GM23248 (cell line): ENCODE data around the gene LEKR1. TPM values are rescaled to one million over a fixed set of nuclear protein-coding genes. Genes with fewer than 3 reads are reported as not detected.

ENCODE experiments used
- DNase-seq: peaks from one replicate; pipeline ENCODE4 v3.0.0-alpha.2; 2015
- H2AFZ ChIP-seq: fragments of 200-600 bp; sonication (generic); 2 replicates; pipeline ENCODE4 v1.6.1; 2016; ENCODE audit warnings: antibody characterized with exemption
- H3F3A ChIP-seq: fragments of 200-600 bp; sonication (generic); 2 replicates; pipeline ENCODE4 v1.6.1; 2016; ENCODE audit warnings: mild to moderate bottlenecking, antibody characterized with exemption, mixed run types; ENCODE audit not compliant: insufficient read depth
- H3K27ac ChIP-seq: fragments of 200-600 bp; sonication (generic); 2 replicates; pipeline ENCODE4 v1.5.1; 2016; ENCODE audit warnings: mild to moderate bottlenecking
- H3K27me3 ChIP-seq: fragments of 200-600 bp; sonication (generic); replicated peaks from 2 replicates; pipeline ENCODE4 v1.6.1; 2016; ENCODE audit warnings: mild to moderate bottlenecking; ENCODE audit not compliant: insufficient read depth
- H3K36me3 ChIP-seq: fragments of 200-600 bp; sonication (generic); 2 replicates; pipeline ENCODE4 v1.6.1; 2016; ENCODE audit warnings: low read depth, mild to moderate bottlenecking
- H3K4me1 ChIP-seq: fragments of 200-600 bp; sonication (generic); 2 replicates; pipeline ENCODE4 v1.6.1; 2016; ENCODE audit warnings: mild to moderate bottlenecking; ENCODE audit not compliant: insufficient read depth
- H3K4me2 ChIP-seq: fragments of 200-600 bp; sonication (generic); one replicate; pipeline ENCODE4 v1.6.1; 2016; ENCODE audit warnings: mild to moderate bottlenecking; ENCODE audit not compliant: unreplicated experiment
- H3K4me3 ChIP-seq: fragments of 200-600 bp; sonication (generic); 2 replicates; pipeline ENCODE4 v1.5.1; 2016; ENCODE audit warnings: mild to moderate bottlenecking
- H3K79me2 ChIP-seq: fragments of 200-600 bp; sonication (generic); 2 replicates; pipeline ENCODE4 v1.6.1; 2016; ENCODE audit warnings: mild to moderate bottlenecking; ENCODE audit not compliant: insufficient read depth
- H3K9ac ChIP-seq: fragments of 200-600 bp; sonication (generic); 2 replicates; pipeline ENCODE4 v1.6.1; 2016; ENCODE audit warnings: mild to moderate bottlenecking
- H3K9me2 ChIP-seq: fragments of 200-600 bp; sonication (generic); 2 replicates; pipeline ENCODE4 v1.6.1; 2016; ENCODE audit warnings: mixed run types, mild to moderate bottlenecking, moderate library complexity; ENCODE audit not compliant: insufficient read depth
- H3K9me3 ChIP-seq: fragments of 200-600 bp; sonication (generic); one replicate; pipeline ENCODE4 v1.6.1; 2017; ENCODE audit warnings: low read depth
- H4K20me1 ChIP-seq: fragments of 200-600 bp; sonication (generic); 2 replicates; pipeline ENCODE4 v1.6.0; 2016; ENCODE audit not compliant: insufficient read depth
- EZH2 ChIP-seq: fragments of 200-600 bp; sonication (generic); IDR thresholded peaks from 2 replicates; pipeline ENCODE4 v1.6.1; 2018; ENCODE audit warnings: antibody characterized with exemption, mild to moderate bottlenecking; ENCODE audit not compliant: insufficient read depth, poor library complexity, severe bottlenecking
- EZH2phosphoT487 ChIP-seq: fragments of 200-600 bp; sonication (generic); IDR thresholded peaks from 2 replicates; pipeline ENCODE4 v1.6.1; 2018; ENCODE audit warnings: antibody characterized with exemption, moderate library complexity, mild to moderate bottlenecking, low read depth; ENCODE audit not compliant: insufficient read depth
- WGBS, 2 experiments: methylation state at CpG; one replicate each; pipeline ENCODE4 v1.1.6; 2015 to 2017; ENCODE audit warnings: low lambda C conversion rate in 2 of 2, low coverage in 1 of 2; ENCODE audit errors: missing lambda C conversion rate in 2 of 2; 5-methylcytosine and 5-hydroxymethylcytosine counted together
- in situ Hi-C: fragments of 300-500 bp; cut with MboI; formaldehyde crosslinking; loops from 2 replicates; pipeline ENCODE4 v1.15.0; 2020
- polyA plus RNA-seq: library from polyadenylated mRNA; unstranded; fragments of >200 nt; fragmentation: Nextera tagmentation; extraction: Ambion mirVana; gene quantifications from 2 replicates; pipeline ENCODE4 v1.2.1, GENCODE V29; 2016
- total RNA-seq: library from RNA; depleted of rRNA; stranded (reverse); fragments of >200 nt; shearing (Covaris generic); gene quantifications from 2 replicates; pipeline ENCODE4 v1.2.3, GENCODE V29; 2014

LEKR1 gene
- total and polyA plus RNA-seq, 2 experiments from 2014 or later: 0.32 to 0.43 TPM

DNA sequence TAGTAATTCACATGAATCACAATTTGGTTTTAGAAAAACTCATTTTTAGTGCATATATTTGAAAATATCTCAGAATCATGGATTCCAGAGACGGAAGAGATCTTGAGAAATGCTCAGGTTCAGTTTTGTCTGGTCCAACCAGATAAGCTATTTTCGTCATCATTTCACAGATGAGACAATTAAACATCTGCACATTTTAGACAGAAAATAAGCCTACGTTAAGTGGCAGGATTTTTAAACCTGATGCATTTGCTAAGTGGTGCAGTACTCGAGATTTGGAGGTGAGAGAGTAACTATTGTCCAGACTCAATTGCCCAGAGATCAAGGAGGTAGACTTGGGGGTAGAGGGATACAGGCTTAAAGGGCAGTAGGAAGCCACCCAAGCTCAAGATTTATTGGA is 243.3 kb downstream of the LEKR1 start:
- H3K27ac ChIP-seq: no peak overlapping the region
- H3K4me2 ChIP-seq: no peak overlapping the region
- H4K20me1 ChIP-seq: no peaks in the 10 kb centered on the region
- H3K4me3 ChIP-seq: no peak overlapping the region
- H3F3A ChIP-seq: no peaks in the 10 kb centered on the region
- no peaks in the 10 kb centered on the region for H3K9me3 ChIP-seq
- in situ Hi-C loops: no loop called here
- no peak overlapping the region for H2AFZ ChIP-seq
- H3K9ac ChIP-seq: no peak overlapping the region
- WGBS, 2 experiments: 91 to 92% methylated on average over 4 of the region's 4 CpGs
- H3K9me2 ChIP-seq: no peaks in the 10 kb centered on the region
- H3K36me3 ChIP-seq: no peaks in the 10 kb centered on the region
- no peak for DNase-seq
- TF ChIP-seq EZH2phosphoT487 (no peak), EZH2 (no peak)
- no peaks in the 10 kb centered on the region for H3K27me3 ChIP-seq
- no peaks in the 10 kb centered on the region for H3K79me2 ChIP-seq
- H3K4me1 ChIP-seq: peaks cover 18% of the 10 kb centered on the region

GRCh38 chr3:157069846-157070677 is 243.9 kb downstream of the LEKR1 start:
- no peak overlapping the region for H3K27ac ChIP-seq

GRCh38 chr3:157070678-157070999 is 244.5 kb downstream of the LEKR1 start:
- no peaks in the 10 kb centered on the region for H3K9me3 ChIP-seq
- WGBS, 2 experiments: 19 to 25% methylated on average over 2 of the region's 2 CpGs
- peaks cover 21% of the 10 kb centered on the region for H3K4me1 ChIP-seq
- no peaks in the 10 kb centered on the region for H3K9me2 ChIP-seq
- in situ Hi-C loops: no loop called here
- no peaks in the 10 kb centered on the region for H3K79me2 ChIP-seq
- H3K27me3 ChIP-seq: no peaks in the 10 kb centered on the region
- H3K9ac ChIP-seq: no peak overlapping the region
- no peak for TF ChIP-seq EZH2
- TF ChIP-seq EZH2phosphoT487: no peak
- DNase-seq: no peak
- no peak overlapping the region for H3K27ac ChIP-seq
- H3K4me3 ChIP-seq: no peak overlapping the region
- H2AFZ ChIP-seq: peak overlapping the region; percentile 26; the same call in 1 of the 2 replicates
- H4K20me1 ChIP-seq: no peaks in the 10 kb centered on the region
- no peaks in the 10 kb centered on the region; the same call in 1 of the 2 replicates for H3F3A ChIP-seq
- H3K36me3 ChIP-seq: no peaks in the 10 kb centered on the region
- no peak overlapping the region for H3K4me2 ChIP-seq

More at GRCh38 chr3:157069846-157070677, 243.9 kb downstream of the LEKR1 start:
- DNase-seq: peak; percentile 58
- in situ Hi-C loops: no loop called here
- no peaks in the 10 kb centered on the region for H3K79me2 ChIP-seq
- H4K20me1 ChIP-seq: no peaks in the 10 kb centered on the region
- H3K4me3 ChIP-seq: no peak overlapping the region
- H3K9me2 ChIP-seq: no peaks in the 10 kb centered on the region
- no peaks in the 10 kb centered on the region for H3K36me3 ChIP-seq
- 81 to 86% methylated on average over 7 of the region's 7 CpGs for WGBS, 2 experiments
- H3K4me2 ChIP-seq: no peak overlapping the region
- no peaks in the 10 kb centered on the region for H3K27me3 ChIP-seq
- no peaks in the 10 kb centered on the region for H3F3A ChIP-seq
- TF ChIP-seq EZH2phosphoT487 (no peak), EZH2 (no peak)
- H3K9me3 ChIP-seq: no peaks in the 10 kb centered on the region
- no peak overlapping the region for H3K9ac ChIP-seq
- peak overlapping the region; percentile 26; the same call in 1 of the 2 replicates for H2AFZ ChIP-seq
- H3K4me1 ChIP-seq: peaks cover 18% of the 10 kb centered on the region

DNA sequence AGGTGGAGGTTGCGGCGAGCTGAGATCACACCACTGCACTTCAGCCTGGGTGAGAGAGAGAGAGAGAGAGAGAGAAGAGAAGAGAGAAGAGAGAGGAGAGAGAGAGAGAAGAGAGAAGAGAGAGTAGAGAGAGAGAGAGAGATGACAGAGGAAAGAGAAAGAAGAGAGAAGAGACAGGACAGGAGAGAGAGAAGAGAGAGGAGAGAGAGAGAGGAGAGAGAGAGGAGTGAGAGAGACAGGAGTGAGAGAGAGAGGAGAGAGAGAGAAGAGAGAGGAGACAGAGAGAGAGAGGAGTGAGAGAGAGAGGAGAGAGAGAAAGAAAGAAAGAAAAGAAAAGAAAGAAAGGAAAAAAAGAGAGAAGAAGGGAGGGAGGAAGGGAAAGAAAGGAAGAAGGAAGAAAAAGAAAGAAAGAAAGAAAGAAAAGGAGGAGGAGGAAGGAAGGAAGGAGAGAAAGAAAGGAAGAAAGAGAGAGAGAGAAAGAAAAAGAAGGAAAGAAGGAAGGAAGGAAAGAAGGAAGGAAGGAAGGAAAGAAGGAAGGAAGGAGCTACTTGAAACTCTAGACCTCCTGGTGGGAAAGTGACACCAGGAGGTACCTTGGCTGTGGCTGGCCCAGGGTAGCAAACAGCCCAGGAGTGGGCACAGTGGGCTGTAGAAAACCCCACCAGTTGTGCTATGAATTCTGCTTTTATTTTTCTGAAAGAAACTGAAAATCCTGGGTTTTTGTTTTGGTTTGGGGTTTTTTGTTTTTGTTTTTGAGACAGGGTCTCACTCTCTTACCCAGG is 245.8 kb downstream of the LEKR1 start:
- H2AFZ ChIP-seq: no peak overlapping the region
- no peaks in the 10 kb centered on the region for H4K20me1 ChIP-seq
- no peaks in the 10 kb centered on the region for H3K36me3 ChIP-seq
- DNase-seq: no peak
- TF ChIP-seq EZH2phosphoT487 (no peak), EZH2 (no peak)
- no peak overlapping the region for H3K27ac ChIP-seq
- no peaks in the 10 kb centered on the region for H3K9me3 ChIP-seq
- H3K79me2 ChIP-seq: no peaks in the 10 kb centered on the region
- no peak overlapping the region for H3K4me3 ChIP-seq
- in situ Hi-C loops: no loop called here
- H3F3A ChIP-seq: no peaks in the 10 kb centered on the region; the same call in 1 of the 2 replicates
- no peak overlapping the region for H3K9ac ChIP-seq
- H3K4me1 ChIP-seq: peaks cover 29% of the 10 kb centered on the region
- H3K9me2 ChIP-seq: no peaks in the 10 kb centered on the region
- no peaks in the 10 kb centered on the region for H3K27me3 ChIP-seq
- WGBS, 2 experiments: 95 to 97% methylated on average over 2 of the region's 2 CpGs
- no peak overlapping the region for H3K4me2 ChIP-seq
